Measurements from ENCODE around the gene NIPBL. TPM values are rescaled to one million over a fixed set of nuclear protein-coding genes. Genes with fewer than 3 reads are reported as not detected.
"Not testable (repeated sequence)": the region's sequence is repeated elsewhere in the genome, so short reads cannot be mapped to it uniquely, and the experiment has no call there.

Gene NIPBL
- total RNA-seq, 1 donor, result 24.6 TPM

GRCh38 chr5:36891266-36891665, 14.7 kb downstream of the NIPBL start:
- no peak overlapping the region for H3K4me3 ChIP-seq (ENCODE audit: low read depth, low read length)
- TF ChIP-seq CTCF (IDR thresholded peaks at IDR 0.05; ENCODE audit: insufficient read depth, low read depth, low read length), result no peak
- DNase-seq (ENCODE audit: low read depth), result no peak

DNA sequence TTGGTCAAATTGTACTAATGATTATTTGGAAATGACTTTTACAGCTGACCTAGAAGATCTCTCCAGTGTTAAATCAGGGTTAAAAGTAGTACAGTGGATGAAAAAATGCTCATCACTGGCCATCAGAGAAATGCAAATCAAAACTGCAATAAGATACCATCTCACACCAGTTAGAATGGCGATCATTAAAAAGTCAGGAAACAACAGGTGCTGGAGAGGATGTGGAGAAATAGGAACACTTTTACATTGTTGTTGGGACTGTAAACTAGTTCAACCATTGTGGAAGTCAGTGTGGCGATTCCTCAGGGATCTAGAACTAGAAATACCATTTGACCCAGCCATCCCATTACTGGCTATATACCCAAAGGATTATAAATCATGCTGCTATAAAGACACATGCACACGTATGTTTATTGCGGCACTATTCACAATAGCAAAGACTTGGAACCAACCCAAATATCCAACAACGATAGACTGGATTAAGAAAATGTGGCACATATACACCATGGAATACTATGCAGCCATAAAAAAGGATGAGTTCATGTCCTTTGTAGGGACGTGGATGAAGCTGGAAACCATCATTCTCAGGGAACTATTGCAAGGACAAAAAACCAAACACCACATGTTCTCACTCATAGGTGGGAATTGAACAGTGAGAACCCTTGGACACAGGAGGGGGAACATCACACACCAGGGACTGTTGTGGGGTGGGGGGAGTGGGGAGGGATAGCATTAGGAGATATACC, 15.7 kb downstream of the NIPBL start:
- not testable (repeated sequence) for H3K4me3 ChIP-seq (ENCODE audit: low read depth, low read length); DNase-seq (ENCODE audit: low read depth)

DNA sequence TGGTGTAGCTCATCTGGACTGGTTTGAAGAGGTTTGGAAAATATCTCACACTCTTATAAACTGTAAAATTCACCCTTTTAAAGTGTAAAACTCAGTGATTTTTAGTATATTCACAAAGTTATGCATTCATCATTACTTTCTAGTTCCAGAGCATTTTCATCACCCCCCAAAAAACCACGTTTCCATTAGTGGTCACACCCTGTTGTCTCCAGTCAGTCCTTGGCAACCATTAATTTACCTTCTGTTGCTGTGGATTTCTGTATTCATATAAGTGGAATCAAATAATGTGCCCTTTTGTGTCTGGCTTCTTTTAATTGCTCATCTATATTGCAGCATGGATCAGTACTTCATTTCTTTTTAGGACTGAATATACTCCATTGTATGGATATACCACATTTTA, 18.4 kb downstream of the NIPBL start:
- no peak overlapping the region for H3K4me3 ChIP-seq (ENCODE audit: low read depth, low read length)
- no peak for TF ChIP-seq CTCF (IDR thresholded peaks at IDR 0.05; ENCODE audit: insufficient read depth, low read depth, low read length)
- DNase-seq (ENCODE audit: low read depth), result no peak

DNA sequence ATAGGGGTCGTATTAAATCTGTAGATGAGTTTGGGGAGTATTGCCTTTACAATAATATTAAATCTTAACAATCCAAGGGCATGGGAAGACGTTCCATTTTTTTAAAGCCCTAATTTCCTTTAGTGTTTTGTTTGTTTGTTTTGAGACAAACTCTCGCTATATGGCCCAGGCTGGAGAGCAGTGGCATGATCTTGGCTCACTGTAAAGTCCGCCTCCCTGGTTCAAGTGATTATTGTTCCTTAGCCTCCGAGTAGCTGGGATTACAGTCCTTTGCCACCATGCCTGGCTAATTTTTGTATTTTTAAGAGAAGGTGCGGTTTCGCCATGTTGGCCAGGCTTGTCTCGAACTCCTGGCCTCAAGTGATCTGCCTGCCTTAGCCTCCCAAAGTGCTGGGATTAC, 19.9 kb downstream of the NIPBL start:
- TF ChIP-seq CTCF (IDR thresholded peaks at IDR 0.05; ENCODE audit: insufficient read depth, low read depth, low read length), result no peak
- DNase-seq (ENCODE audit: low read depth), result no peak
- H3K4me3 ChIP-seq (ENCODE audit: low read depth, low read length), result no peak overlapping the region

GRCh38 chr5:36897616-36898015, 21.0 kb downstream of the NIPBL start:
- peak; percentile 31 for DNase-seq (ENCODE audit: low read depth)
- no peak for TF ChIP-seq CTCF (IDR thresholded peaks at IDR 0.05; ENCODE audit: insufficient read depth, low read depth, low read length)
- H3K4me3 ChIP-seq (ENCODE audit: low read depth, low read length), result no peak overlapping the region

- no peak overlapping the region for H3K4me3 ChIP-seq (ENCODE audit: low read depth, low read length)
- no peak for TF ChIP-seq CTCF (IDR thresholded peaks at IDR 0.05; ENCODE audit: insufficient read depth, low read depth, low read length)
- no peak for DNase-seq (ENCODE audit: low read depth)
These were observed 23.3 kb downstream of the NIPBL start for GRCh38 chr5:36899860-36900259.

GRCh38 chr5:36900283-36900682, 23.7 kb downstream of the NIPBL start:
- no peak for DNase-seq (ENCODE audit: low read depth)
- no peak for TF ChIP-seq CTCF (IDR thresholded peaks at IDR 0.05; ENCODE audit: insufficient read depth, low read depth, low read length)
- no peak overlapping the region for H3K4me3 ChIP-seq (ENCODE audit: low read depth, low read length)

- not testable (repeated sequence) for DNase-seq (ENCODE audit: low read depth); H3K4me3 ChIP-seq (ENCODE audit: low read depth, low read length)
These were observed 24.5 kb downstream of the NIPBL start for GRCh38 chr5:36901077-36901476.

All from fibroblast of villous mesenchyme (primary cell).